Osteocyte (in vitro differentiated cells): Measurements from ENCODE around the gene TBCK. TPM values are rescaled to one million over a fixed set of nuclear protein-coding genes. Genes with fewer than 3 reads are reported as not detected.

Source experiments
- DNase-seq: peaks from one replicate; pipeline ENCODE4 v3.0.0; 2021; ENCODE audit warnings: mixed read lengths; ENCODE audit not compliant: unreplicated experiment; ENCODE audit errors: extremely low spot score
- H3K27ac Mint-ChIP-seq: one replicate; pipeline ENCODE4 v1.8.0; 2021; ENCODE audit warnings: mild to moderate bottlenecking, mixed read lengths; ENCODE audit not compliant: unreplicated experiment
- H3K27me3 Mint-ChIP-seq: one replicate; pipeline ENCODE4 v1.8.0; 2021; ENCODE audit warnings: mixed read lengths; ENCODE audit not compliant: unreplicated experiment
- H3K36me3 Mint-ChIP-seq: one replicate; pipeline ENCODE4 v1.8.0; 2021; ENCODE audit warnings: mixed read lengths; ENCODE audit not compliant: unreplicated experiment
- H3K4me1 Mint-ChIP-seq: one replicate; pipeline ENCODE4 v1.8.0; 2021; ENCODE audit warnings: mixed read lengths; ENCODE audit not compliant: unreplicated experiment
- H3K4me3 Mint-ChIP-seq: one replicate; pipeline ENCODE4 v1.8.0; 2021; ENCODE audit warnings: mild to moderate bottlenecking, moderate library complexity, mixed read lengths; ENCODE audit not compliant: unreplicated experiment
- H3K9me3 Mint-ChIP-seq: one replicate; pipeline ENCODE4 v1.8.0; 2021; ENCODE audit warnings: mixed read lengths; ENCODE audit not compliant: unreplicated experiment
- total RNA-seq: library from RNA; stranded (reverse); gene quantifications from 2 replicates; pipeline ENCODE4 v1.2.1, GENCODE V29; 2021
- TF ChIP-seq, protein P1 (sequence below): fragments of 200-600 bp; sonication (generic); IDR thresholded peaks from 2 replicates; pipeline ENCODE4 v1.5.0; 2021; ENCODE audit warnings: antibody characterized with exemption, mild to moderate bottlenecking, moderate library complexity

TBCK gene
- total RNA-seq, 1 donor from 2014 or later = 49.9 TPM

DNA sequence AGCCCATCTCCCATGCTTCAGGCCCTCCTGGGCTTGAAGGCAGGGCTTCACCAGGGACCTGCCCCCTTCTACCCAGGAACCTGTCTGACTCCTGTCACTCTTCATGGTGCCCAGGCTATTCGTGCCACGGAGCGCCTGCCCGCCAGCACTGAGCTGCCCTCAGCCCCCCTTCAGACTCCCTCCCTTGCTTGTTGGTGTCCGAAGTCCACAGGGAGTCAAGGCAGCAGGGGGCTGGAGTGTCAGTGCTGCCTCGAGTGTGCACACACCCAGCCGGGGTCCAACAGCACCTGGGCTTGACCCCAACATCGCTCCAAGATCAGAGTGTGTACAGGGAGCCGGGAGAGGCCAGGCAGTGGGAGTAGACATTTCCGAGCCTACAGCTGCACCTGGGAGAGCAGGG lies 59.8 kb downstream of the TBCK start:
- Mint-ChIP-seq H3K27ac (no peak overlapping the region), H3K36me3 (peaks cover 13% of the 10 kb centered on the region), H3K27me3 (no peaks in the 10 kb centered on the region), H3K4me3 (no peak overlapping the region), H3K4me1 (peaks cover 17% of the 10 kb centered on the region), H3K9me3 (no peaks in the 10 kb centered on the region)
- DNase-seq = no peak
- TF ChIP-seq, protein P1, sequence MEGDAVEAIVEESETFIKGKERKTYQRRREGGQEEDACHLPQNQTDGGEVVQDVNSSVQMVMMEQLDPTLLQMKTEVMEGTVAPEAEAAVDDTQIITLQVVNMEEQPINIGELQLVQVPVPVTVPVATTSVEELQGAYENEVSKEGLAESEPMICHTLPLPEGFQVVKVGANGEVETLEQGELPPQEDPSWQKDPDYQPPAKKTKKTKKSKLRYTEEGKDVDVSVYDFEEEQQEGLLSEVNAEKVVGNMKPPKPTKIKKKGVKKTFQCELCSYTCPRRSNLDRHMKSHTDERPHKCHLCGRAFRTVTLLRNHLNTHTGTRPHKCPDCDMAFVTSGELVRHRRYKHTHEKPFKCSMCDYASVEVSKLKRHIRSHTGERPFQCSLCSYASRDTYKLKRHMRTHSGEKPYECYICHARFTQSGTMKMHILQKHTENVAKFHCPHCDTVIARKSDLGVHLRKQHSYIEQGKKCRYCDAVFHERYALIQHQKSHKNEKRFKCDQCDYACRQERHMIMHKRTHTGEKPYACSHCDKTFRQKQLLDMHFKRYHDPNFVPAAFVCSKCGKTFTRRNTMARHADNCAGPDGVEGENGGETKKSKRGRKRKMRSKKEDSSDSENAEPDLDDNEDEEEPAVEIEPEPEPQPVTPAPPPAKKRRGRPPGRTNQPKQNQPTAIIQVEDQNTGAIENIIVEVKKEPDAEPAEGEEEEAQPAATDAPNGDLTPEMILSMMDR = no peak

DNA sequence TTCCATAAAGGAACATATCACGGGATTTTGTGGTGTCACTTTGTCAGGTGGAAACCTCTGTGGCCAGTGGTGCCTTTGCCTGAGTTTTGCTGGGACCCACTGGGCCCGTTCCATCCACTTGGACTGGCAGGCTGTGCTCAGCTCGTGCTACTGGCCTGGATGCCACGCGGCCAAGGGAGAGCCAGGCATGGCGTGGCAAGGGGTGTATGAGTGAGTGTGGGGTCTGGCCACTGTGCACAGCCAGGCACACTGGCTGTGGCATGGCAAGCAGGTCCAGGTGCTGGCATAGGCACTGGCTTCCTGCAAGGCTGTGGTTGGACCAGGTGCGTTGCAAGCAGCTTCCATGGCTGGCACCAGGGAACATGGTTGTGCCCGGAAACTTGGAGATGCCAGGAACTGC lies 60.8 kb downstream of the TBCK start:
- H3K9me3 Mint-ChIP-seq = no peaks in the 10 kb centered on the region
- no peak overlapping the region for H3K27ac Mint-ChIP-seq
- no peaks in the 10 kb centered on the region for H3K27me3 Mint-ChIP-seq
- no peak overlapping the region for H3K4me3 Mint-ChIP-seq
- peaks cover 16% of the 10 kb centered on the region for H3K36me3 Mint-ChIP-seq
- DNase-seq = no peak
- peaks cover 17% of the 10 kb centered on the region for H3K4me1 Mint-ChIP-seq
- TF ChIP-seq, protein P1 = no peak

DNA sequence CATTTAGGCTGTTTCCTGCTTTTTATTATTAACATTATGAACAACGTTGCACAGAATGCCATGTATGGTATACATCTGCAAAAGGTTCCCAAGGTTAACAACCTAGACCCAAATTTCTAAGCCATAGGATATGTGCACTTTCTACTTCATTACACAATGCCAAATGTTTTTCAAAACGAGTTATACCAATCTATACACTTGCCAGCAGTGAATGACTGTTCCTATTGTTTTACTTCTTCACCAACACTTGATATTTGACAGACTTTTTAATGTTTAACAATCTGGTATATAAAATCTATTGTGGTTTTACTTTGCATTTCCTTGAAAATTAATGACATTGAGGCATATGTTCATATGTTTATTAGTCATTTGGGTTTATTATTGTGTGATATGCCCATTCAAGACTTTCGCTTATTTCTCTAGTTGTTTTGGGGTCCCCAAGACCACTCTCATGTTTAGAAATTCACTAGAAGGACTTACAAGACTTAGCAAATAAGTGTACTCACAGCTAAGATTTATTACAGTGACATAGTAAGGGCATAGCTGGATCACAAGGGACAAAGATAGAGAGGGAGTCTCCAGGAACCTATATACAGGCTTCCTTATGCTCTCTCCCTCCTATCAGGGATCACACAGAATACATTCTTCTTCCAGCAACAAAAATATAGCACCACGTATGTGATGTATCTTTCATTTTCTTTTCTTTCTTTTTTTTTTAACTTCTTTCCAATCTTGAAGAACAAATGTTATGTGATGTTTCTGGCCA lies 62.5 kb downstream of the TBCK start:
- H3K4me1 Mint-ChIP-seq = peaks cover 8% of the 10 kb centered on the region
- no peak overlapping the region for H3K27ac Mint-ChIP-seq
- peaks cover 21% of the 10 kb centered on the region for H3K36me3 Mint-ChIP-seq
- no peak for DNase-seq
- TF ChIP-seq, protein P1 = no peak
- H3K27me3 Mint-ChIP-seq = no peaks in the 10 kb centered on the region
- no peak overlapping the region for H3K4me3 Mint-ChIP-seq
- H3K9me3 Mint-ChIP-seq = no peaks in the 10 kb centered on the region

DNA sequence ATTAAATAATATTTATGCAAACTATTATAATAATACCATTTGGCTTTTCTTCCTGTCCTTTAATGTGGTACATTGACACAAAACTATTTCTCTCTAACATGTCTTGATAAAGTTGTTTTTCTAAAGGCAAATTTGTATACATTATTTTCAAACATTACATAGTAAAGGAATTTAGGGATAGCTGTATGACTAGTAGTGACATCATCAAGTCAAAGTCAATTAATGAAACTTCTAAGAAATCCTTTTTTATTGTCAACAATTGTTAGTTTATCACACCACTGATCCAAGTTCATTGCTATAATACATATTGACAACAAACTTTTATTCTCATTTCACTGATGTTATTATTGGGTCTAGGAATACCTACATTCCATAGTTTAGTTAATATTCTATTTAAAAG lies 68.4 kb downstream of the TBCK start:
- H3K9me3 Mint-ChIP-seq = no peaks in the 10 kb centered on the region

DNA sequence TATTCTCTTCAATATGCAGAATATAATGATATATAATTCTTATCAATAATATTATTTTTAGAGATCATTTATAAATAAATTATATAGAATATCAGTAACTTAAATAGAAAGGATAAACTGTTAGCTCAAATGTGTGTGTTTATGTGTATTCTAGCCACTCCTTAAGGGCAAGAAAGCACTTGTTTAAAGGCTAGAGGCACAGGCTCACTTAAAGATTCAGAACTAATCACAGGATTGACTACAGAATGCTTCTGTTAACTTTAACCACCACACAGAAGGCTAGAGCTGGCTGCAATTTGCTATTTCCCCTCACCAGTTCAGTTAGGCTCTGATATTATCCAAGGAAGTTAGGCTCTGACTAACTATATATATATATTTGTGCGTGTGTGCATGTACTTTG lies 69.6 kb downstream of the TBCK start:
- H3K36me3 Mint-ChIP-seq = peaks cover 28% of the 10 kb centered on the region
- TF ChIP-seq, protein P1 = no peak
- H3K4me1 Mint-ChIP-seq = no peaks in the 10 kb centered on the region
- H3K9me3 Mint-ChIP-seq = no peaks in the 10 kb centered on the region
- H3K27ac Mint-ChIP-seq = no peak overlapping the region
- no peaks in the 10 kb centered on the region for H3K27me3 Mint-ChIP-seq
- DNase-seq = no peak
- H3K4me3 Mint-ChIP-seq = no peak overlapping the region

More for the DNA sequence above, 68.4 kb downstream of the TBCK start:
- no peaks in the 10 kb centered on the region for H3K27me3 Mint-ChIP-seq
- DNase-seq = no peak
- H3K4me3 Mint-ChIP-seq = no peak overlapping the region
- TF ChIP-seq, protein P1 = no peak
- H3K4me1 Mint-ChIP-seq = no peaks in the 10 kb centered on the region
- peaks cover 21% of the 10 kb centered on the region for H3K36me3 Mint-ChIP-seq
- H3K27ac Mint-ChIP-seq = no peak overlapping the region
